Lower lobe of right lung (tissue), 2 donors: Measurements from ENCODE around the gene FAM120AOS. TPM values are rescaled to one million over a fixed set of nuclear protein-coding genes. Genes with fewer than 3 reads are reported as not detected.
A peak's percentile ranks its signal among the peaks of the same experiment; 100 is the strongest.

Experiments
- ATAC-seq, 2 donors: fragments of 200-7000 bp; cut with Tn5 transposase; one replicate each; pipeline ENCODE4 v1.9.1; 2020 to 2022; ENCODE audit warnings: mild to moderate bottlenecking in 2 of 2, moderate library complexity in 2 of 2
- DNase-seq: peaks from one replicate; pipeline ENCODE4 v3.0.0-alpha.2; 2020
- H3K27ac ChIP-seq: fragments of 200-600 bp; one replicate; pipeline ENCODE4 v1.8.0; 2022
- H3K27me3 ChIP-seq: fragments of 200-600 bp; one replicate; pipeline ENCODE4 v1.8.0; 2022; ENCODE audit warnings: low read depth
- H3K36me3 ChIP-seq: fragments of 200-600 bp; one replicate; pipeline ENCODE4 v1.8.0; 2022; ENCODE audit warnings: mild to moderate bottlenecking
- H3K4me1 ChIP-seq: fragments of 200-600 bp; one replicate; pipeline ENCODE4 v1.8.0; 2022
- H3K4me3 ChIP-seq: fragments of 200-600 bp; one replicate; pipeline ENCODE4 v1.8.0; 2022; ENCODE audit warnings: mild to moderate bottlenecking
- H3K9me3 ChIP-seq: fragments of 200-600 bp; one replicate; pipeline ENCODE4 v1.8.0; 2022
- CTCF ChIP-seq: fragments of 200-600 bp; IDR thresholded peaks from one replicate; pipeline ENCODE4 v1.8.0; 2022; ENCODE audit warnings: antibody characterized with exemption, mild to moderate bottlenecking
- intact Hi-C: fragments of 100-400 bp; cut with DNase I; formaldehyde crosslinking; loops from one replicate; pipeline ENCODE4 v1.11.0; 2022
- total RNA-seq: library from RNA; stranded (reverse); fragmentation: NEBNext Ultra II Directional; extraction: Animal tissue kit (Norgen Biotek cat#: 25700); gene quantifications from one replicate; pipeline ENCODE4 v1.2.1, GENCODE V29; 2021
- donor health status: DM: no; HTN: yes; CAD: no; lungs with severe emphysema.

Gene FAM120AOS
- total RNA-seq, 1 donor from 2014 or later = 45.0 TPM

GRCh38 chr9:93468763-93469456, 15.5 kb upstream of the FAM120AOS start:
- DNase-seq (no peak), ATAC-seq (peak; percentile 55 to 74)
- TF ChIP-seq CTCF = no peak
- Histone ChIP-seq H3K36me3 (peaks cover 11% of the 10 kb centered on the region), H3K27ac (peak overlapping the region; percentile 72), H3K27me3 (no peaks in the 10 kb centered on the region), H3K4me1 (peaks cover 81% of the 10 kb centered on the region), H3K9me3 (no peaks in the 10 kb centered on the region), H3K4me3 (no peak overlapping the region)
- intact Hi-C loops = no loop called here

DNA sequence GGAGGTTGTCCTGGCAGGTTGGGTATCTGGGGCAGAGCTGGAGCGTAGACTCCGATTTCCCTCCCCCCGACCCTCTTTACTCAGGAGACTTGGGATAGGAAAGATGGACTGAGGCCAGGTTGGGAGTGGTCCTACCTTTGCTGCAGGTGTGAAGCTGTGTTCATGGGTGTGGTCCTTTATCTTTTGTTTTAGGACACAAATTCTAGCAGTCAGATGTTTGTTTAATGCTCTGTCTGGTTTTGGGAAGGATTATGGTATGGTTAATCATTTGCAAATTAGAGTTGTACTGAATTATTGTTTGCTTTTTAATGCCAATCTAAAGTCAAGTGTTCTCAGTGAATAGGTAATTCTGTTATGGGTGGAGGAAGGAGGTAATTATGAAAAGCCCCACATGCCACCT, 14.1 kb upstream of the FAM120AOS start:
- peak in 1 of 2 donors; percentile 60 for ATAC-seq

GRCh38 chr9:93467062-93467416, 13.7 kb upstream of the FAM120AOS start:
- DNase-seq = no peak
- ATAC-seq = no peak
- Histone ChIP-seq H3K27ac (peak overlapping the region; percentile 39), H3K9me3 (no peaks in the 10 kb centered on the region), H3K4me3 (no peak overlapping the region), H3K27me3 (no peaks in the 10 kb centered on the region), H3K4me1 (peaks cover 91% of the 10 kb centered on the region), H3K36me3 (no peaks in the 10 kb centered on the region)
- intact Hi-C loops = no loop called here
- no peak for TF ChIP-seq CTCF

More for the DNA sequence above, 14.1 kb upstream of the FAM120AOS start:
- Histone ChIP-seq H3K4me1 (peaks cover 88% of the 10 kb centered on the region), H3K27ac (no peak overlapping the region), H3K27me3 (no peaks in the 10 kb centered on the region), H3K4me3 (no peak overlapping the region), H3K9me3 (no peaks in the 10 kb centered on the region), H3K36me3 (peaks cover 3% of the 10 kb centered on the region)
- no peak for DNase-seq
- intact Hi-C loops = no loop called here
- no peak for TF ChIP-seq CTCF

GRCh38 chr9:93466416-93467061, 13.2 kb upstream of the FAM120AOS start:
- TF ChIP-seq CTCF = no peak
- Histone ChIP-seq H3K4me1 (peaks cover 91% of the 10 kb centered on the region), H3K4me3 (no peak overlapping the region), H3K27me3 (no peaks in the 10 kb centered on the region), H3K36me3 (no peaks in the 10 kb centered on the region), H3K27ac (peak overlapping the region; percentile 39), H3K9me3 (no peaks in the 10 kb centered on the region)
- intact Hi-C loops = no loop called here
- ATAC-seq = peak in 1 of 2 donors; percentile 29
- no peak for DNase-seq

DNA sequence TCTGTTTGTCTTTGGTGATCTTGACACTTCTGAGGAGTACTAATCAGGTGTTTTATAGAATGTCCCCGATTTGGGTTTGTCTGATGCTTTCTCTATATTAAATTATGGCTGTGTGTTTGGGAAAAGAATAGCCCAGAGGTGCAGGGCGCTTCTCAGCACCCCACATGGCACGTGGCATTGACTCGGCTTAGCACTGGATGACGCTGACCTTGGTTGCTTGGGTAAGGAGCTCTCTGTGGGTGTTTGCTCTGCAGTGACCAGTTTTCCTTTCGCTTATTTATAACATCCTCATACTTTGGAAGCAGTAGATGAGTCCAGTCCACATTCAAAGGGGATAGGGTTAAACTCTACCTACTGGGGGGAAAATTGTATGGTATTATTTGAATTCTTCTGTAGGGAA, 12.5 kb upstream of the FAM120AOS start:
- no peak for TF ChIP-seq CTCF

More for the DNA sequence above, 12.5 kb upstream of the FAM120AOS start:
- Histone ChIP-seq H3K4me1 (peaks cover 90% of the 10 kb centered on the region), H3K27ac (no peak overlapping the region), H3K4me3 (no peak overlapping the region), H3K9me3 (no peaks in the 10 kb centered on the region), H3K36me3 (no peaks in the 10 kb centered on the region), H3K27me3 (no peaks in the 10 kb centered on the region)
- DNase-seq (no peak), ATAC-seq (peak; percentile 53 to 65)
- intact Hi-C loops = no loop called here
